Gastroesophageal sphincter (tissue), 4 donors: ENCODE results near the gene BOC. TPM values are rescaled to one million over a fixed set of nuclear protein-coding genes. Genes with fewer than 3 reads are reported as not detected.
A peak's percentile ranks its signal among the peaks of the same experiment; 100 is the strongest.

Source experiments
- ATAC-seq: fragments of 150-250 bp; one replicate; pipeline ENCODE4 v1.9.1; 2016; ENCODE audit warnings: mild to moderate bottlenecking, moderate library complexity
- H3K27ac ChIP-seq, 4 donors: fragments of 200-600 bp; sonication (generic) in 3 of 4; 1 replicate in 3 of 4; 2 replicates in 1 of 4; pipeline ENCODE4 v1.5.1; 2016 to 2019
- H3K27me3 ChIP-seq: fragments of 200-600 bp; sonication (generic); one replicate; pipeline ENCODE4 v1.5.1; 2019
- H3K36me3 ChIP-seq, 2 donors: fragments of 200-600 bp; sonication (generic); one replicate each; pipeline ENCODE4 v1.5.1; 2019; ENCODE audit warnings: control low read depth in 1 of 2
- H3K4me1 ChIP-seq, 3 donors: fragments of 200-600 bp; sonication (generic); 1 replicate in 2 of 3; 2 replicates in 1 of 3; pipeline ENCODE4 v1.5.1; 2016 to 2019; ENCODE audit warnings: control low read depth in 2 of 3
- H3K4me3 ChIP-seq, 2 donors: fragments of 200-600 bp; sonication (generic); one replicate each; pipeline ENCODE4 v1.5.1; 2019; ENCODE audit warnings: mild to moderate bottlenecking in 1 of 2, moderate library complexity in 1 of 2
- H3K9me3 ChIP-seq, 3 donors: fragments of 200-600 bp; sonication (generic); one replicate each; pipeline ENCODE4 v1.5.1; 2017 to 2019; ENCODE audit warnings: control low read depth in 2 of 3
- EP300 ChIP-seq: sonication (generic); formaldehyde crosslinking; IDR thresholded peaks from one replicate; pipeline ENCODE4 v1.6.1; 2017; ENCODE audit warnings: antibody characterized with exemption, mild to moderate bottlenecking
- POLR2A ChIP-seq, 2 donors: fragments of 450-650 bp; IDR thresholded peaks; one replicate each; pipeline ENCODE4 v1.6.1; 2017; ENCODE audit warnings: antibody characterized with exemption in 2 of 2, mild to moderate bottlenecking in 2 of 2, moderate library complexity in 1 of 2
- POLR2AphosphoS5 ChIP-seq: sonication (generic); formaldehyde crosslinking; IDR thresholded peaks from one replicate; pipeline ENCODE4 v1.6.1; 2017; ENCODE audit warnings: antibody characterized with exemption
- WGBS, 2 donors: methylation state at CpG; one replicate each; pipeline ENCODE4 v1.1.5; 2018; ENCODE audit warnings: low coverage in 1 of 2; 5-methylcytosine and 5-hydroxymethylcytosine counted together
- total RNA-seq, 4 donors: library from RNA; depleted of rRNA; stranded (reverse); fragments of >200 nt; gene quantifications; one replicate each; pipeline ENCODE4 v1.1.0, GENCODE V29; 2016
- TF ChIP-seq, protein P1 (sequence below), 4 experiments: fragments of 200-600 bp in 2 of 4; fragments of 450-650 bp in 2 of 4; sonication (generic) in 1 of 4; IDR thresholded peaks; one replicate each; pipeline ENCODE4 v1.5.1; 2017 to 2019; ENCODE audit warnings: antibody characterized with exemption in 4 of 4, mild to moderate bottlenecking in 2 of 4, moderate library complexity in 2 of 4

BOC gene
- total RNA-seq, 4 donors from 2014 or later: 41.5 to 130 (median 73.9) TPM

DNA sequence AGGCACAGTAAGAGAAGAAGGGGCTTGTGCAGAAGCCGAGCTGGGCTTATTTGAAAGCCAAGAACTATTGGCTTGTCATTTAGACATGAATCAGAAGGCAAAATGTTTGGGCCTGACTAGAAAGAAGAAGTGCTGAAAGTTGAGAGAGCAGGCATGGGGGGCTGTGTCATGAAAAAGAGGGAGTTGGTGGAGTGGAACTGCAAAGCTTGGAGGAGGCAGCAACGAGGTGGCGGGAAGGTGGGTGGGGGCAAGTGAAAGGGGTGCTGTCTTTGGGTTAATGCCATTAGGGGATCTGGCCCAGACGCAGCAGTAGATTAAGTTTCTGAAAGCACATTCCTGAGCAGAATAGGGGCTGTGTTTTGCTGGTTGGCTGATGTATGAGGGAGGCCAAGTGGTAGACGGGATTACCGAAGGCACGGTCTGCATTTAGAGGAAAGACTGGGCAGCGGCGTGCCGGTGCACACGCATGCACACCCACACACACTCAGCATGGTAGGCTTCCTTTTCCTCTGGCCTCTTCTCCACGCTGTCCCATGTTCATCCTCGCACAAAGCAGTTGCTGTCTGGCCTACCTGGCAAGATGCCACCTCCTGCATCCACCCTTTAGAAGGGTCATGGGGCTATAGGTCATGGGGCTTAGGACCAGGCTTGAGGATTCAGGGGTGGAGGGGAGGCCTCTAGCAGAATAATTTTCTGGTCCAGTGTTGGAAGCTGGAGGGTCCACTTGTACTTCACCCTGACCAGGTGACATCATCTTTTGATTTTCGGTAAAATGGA is 43.0 kb downstream of the BOC start:
- Histone ChIP-seq H3K27me3 (no peaks in the 10 kb centered on the region), H3K27ac (peak overlapping the region in 3 of 4 donors; percentile 58 to 85 (median 60)), H3K9me3 (no peaks in the 10 kb centered on the region), H3K4me3 (no peak overlapping the region), H3K4me1 (peaks cover 3 to 57% (median 14%) of the 10 kb centered on the region in 3 donors), H3K36me3 (peaks cover 0 to 44% of the 10 kb centered on the region in 2 donors)
- peak; percentile 16 for ATAC-seq
- no peak for TF ChIP-seq EP300
- TF ChIP-seq, protein P1, sequence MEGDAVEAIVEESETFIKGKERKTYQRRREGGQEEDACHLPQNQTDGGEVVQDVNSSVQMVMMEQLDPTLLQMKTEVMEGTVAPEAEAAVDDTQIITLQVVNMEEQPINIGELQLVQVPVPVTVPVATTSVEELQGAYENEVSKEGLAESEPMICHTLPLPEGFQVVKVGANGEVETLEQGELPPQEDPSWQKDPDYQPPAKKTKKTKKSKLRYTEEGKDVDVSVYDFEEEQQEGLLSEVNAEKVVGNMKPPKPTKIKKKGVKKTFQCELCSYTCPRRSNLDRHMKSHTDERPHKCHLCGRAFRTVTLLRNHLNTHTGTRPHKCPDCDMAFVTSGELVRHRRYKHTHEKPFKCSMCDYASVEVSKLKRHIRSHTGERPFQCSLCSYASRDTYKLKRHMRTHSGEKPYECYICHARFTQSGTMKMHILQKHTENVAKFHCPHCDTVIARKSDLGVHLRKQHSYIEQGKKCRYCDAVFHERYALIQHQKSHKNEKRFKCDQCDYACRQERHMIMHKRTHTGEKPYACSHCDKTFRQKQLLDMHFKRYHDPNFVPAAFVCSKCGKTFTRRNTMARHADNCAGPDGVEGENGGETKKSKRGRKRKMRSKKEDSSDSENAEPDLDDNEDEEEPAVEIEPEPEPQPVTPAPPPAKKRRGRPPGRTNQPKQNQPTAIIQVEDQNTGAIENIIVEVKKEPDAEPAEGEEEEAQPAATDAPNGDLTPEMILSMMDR (IDR thresholded peaks at IDR 0.05): no peak
- peak; percentile 29 for TF ChIP-seq POLR2AphosphoS5
- TF ChIP-seq POLR2A (IDR thresholded peaks at IDR 0.05): no peak
- 14 to 21% methylated on average over 5 to 12 of the region's 14 CpGs for WGBS, 2 donors

DNA sequence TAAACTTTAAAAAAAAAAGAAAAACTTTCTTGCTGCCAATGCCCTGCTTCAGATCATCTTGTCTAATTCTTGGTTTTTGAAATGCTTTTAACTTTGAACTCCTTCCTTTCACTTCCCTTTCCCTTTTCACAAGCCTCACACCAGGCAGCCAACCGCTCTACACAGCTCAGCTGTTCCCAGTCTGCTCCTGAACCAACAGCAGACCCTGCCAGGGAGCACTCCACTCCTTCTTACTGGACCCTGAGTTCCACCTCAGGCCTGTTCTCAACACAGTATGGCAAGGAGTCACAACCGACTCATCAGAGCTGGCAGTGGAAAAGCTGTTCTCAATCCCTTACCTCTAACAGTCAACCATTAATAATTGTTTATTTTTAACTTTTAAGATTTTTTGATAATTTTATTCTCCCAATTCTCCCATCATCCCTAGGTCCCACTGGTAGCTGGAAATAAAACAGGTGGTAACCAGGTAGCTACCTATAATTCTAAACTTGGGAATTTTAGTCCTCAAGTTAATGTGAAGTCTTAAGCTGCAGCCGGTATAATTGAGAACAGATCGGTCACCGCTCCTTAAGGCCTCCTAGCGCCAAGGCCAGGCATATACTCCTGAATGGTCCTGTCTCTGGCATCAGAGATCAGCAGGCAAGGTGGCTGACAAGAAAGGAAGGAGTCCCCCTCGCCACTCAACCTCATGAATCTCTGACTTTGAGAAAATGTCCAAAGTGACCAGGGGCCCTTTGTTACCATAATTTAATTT is 43.9 kb downstream of the BOC start:
- ATAC-seq: peak; percentile 38
- WGBS, 2 donors: 68 to 71% methylated on average over 2 to 5 of the region's 7 CpGs
- Histone ChIP-seq H3K9me3 (no peaks in the 10 kb centered on the region), H3K27ac (peak overlapping the region in 3 of 4 donors; percentile 58 to 85 (median 60)), H3K4me1 (peaks cover 3 to 61% (median 13%) of the 10 kb centered on the region in 3 donors), H3K36me3 (peaks cover 0 to 34% of the 10 kb centered on the region in 2 donors), H3K27me3 (no peaks in the 10 kb centered on the region), H3K4me3 (no peak overlapping the region)
- no peak for TF ChIP-seq POLR2A (IDR thresholded peaks at IDR 0.05)
- TF ChIP-seq EP300: no peak
- no peak for TF ChIP-seq POLR2AphosphoS5
- TF ChIP-seq, protein P1 (IDR thresholded peaks at IDR 0.05): no peak

DNA sequence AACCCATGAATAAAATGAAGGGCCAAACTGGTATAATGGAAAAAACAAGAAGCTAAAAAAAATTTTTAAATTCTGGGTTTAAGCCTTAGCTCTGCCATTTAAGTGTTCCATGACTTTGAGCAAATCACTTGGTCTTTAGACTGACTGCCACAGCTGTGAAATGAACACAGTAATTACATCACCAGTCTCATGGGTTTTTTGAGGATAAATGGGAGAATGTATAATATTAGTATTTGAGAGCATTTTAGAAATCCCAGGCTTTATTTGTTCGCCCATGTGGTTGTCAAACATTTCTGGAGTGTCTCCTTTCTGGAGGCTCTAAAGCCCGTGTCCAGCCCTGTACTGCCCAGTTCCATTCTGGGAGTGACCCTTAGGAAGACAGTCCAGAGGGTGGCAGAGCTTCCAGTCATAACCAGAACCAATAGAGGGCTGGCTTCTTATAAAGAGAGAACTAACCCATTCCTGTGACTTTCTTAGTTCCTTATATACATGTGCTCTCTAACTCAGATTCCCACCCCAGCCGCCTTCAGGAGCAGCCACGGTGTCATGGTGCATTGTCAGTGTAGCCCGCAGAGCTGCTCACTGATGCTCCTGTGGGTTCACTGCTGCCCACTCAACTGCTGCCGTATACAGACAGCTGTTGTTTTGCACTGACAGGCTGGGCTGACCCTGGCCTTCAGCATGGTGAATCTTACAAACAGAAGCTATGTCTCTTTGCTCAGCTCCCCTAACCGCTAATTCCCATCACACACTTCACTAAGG is 44.7 kb downstream of the BOC start:
- Histone ChIP-seq H3K9me3 (no peaks in the 10 kb centered on the region), H3K27ac (peak overlapping the region in 2 of 4 donors; percentile 1 to 58), H3K36me3 (peaks cover 0 to 27% of the 10 kb centered on the region in 2 donors), H3K4me1 (peaks cover 3 to 69% (median 18%) of the 10 kb centered on the region in 3 donors), H3K4me3 (no peak overlapping the region), H3K27me3 (no peaks in the 10 kb centered on the region)
- TF ChIP-seq, protein P1 (IDR thresholded peaks at IDR 0.05): no peak
- TF ChIP-seq POLR2AphosphoS5 (no peak), EP300 (no peak), POLR2A (IDR thresholded peaks at IDR 0.05) (no peak)
- ATAC-seq: no peak
- WGBS, 2 donors: 93 to 98% methylated on average over 6 to 7 of the region's 7 CpGs

DNA sequence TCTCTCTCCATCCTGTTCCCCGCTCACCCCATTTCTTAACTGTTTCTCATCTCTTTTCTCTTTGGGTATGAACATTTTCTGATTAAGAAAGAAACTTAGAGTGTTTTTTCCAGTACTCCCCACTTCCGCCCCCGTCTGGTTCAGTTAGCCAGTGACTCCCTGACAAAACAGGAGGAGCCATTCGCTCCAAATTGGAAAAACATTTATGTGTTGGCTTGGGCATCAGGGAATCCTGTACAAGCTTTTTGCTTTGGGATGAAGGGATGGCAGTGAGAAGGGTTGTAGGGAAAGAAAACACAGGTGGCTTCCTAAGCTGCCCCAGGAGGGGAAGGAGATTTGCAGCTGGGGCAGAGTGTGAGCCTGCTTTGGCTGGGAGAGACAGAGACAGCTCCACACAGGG is 47.0 kb downstream of the BOC start:
- no peaks in the 10 kb centered on the region for H3K27me3 ChIP-seq
- H3K36me3 ChIP-seq: peaks cover 0 to 12% of the 10 kb centered on the region in 2 donors
- no peaks in the 10 kb centered on the region for H3K9me3 ChIP-seq
- ATAC-seq: no peak
- TF ChIP-seq, protein P1 (IDR thresholded peaks at IDR 0.05): no peak
- no peak for TF ChIP-seq POLR2AphosphoS5
- H3K4me1 ChIP-seq: peaks cover 3 to 78% (median 25%) of the 10 kb centered on the region in 3 donors
- peak overlapping the region in 3 of 4 donors; percentile 64 to 77 (median 75) for H3K27ac ChIP-seq
- 62 to 90% methylated on average over 2 to 4 of the region's 4 CpGs for WGBS, 2 donors
- no peak overlapping the region for H3K4me3 ChIP-seq
